BLaER1 (cell line): ENCODE results near the gene CXCR4.

Experiments
- H3K27ac ChIP-seq: shearing (Covaris generic); formaldehyde crosslinking; 2 replicates; pipeline ENCODE4 v1.8.1; 2022
- H3K27me3 ChIP-seq: shearing (Covaris generic); formaldehyde crosslinking; 2 replicates; pipeline ENCODE4 v1.8.1; 2022
- H3K36me3 ChIP-seq: shearing (Covaris generic); formaldehyde crosslinking; 2 replicates; pipeline ENCODE4 v1.8.1; 2022
- H3K4me1 ChIP-seq: shearing (Covaris generic); formaldehyde crosslinking; 2 replicates; pipeline ENCODE4 v1.8.1; 2022
- H3K4me2 ChIP-seq: shearing (Covaris generic); formaldehyde crosslinking; 2 replicates; pipeline ENCODE4 v1.8.1; 2022
- H3K4me3 ChIP-seq: shearing (Covaris generic); formaldehyde crosslinking; 2 replicates; pipeline ENCODE4 v1.8.1; 2022
- H3K9ac ChIP-seq: shearing (Covaris generic); formaldehyde crosslinking; 2 replicates; pipeline ENCODE4 v1.8.1; 2022
- H3K9me3 ChIP-seq: shearing (Covaris generic); formaldehyde crosslinking; 2 replicates; pipeline ENCODE4 v1.8.1; 2022
- H4K20me1 ChIP-seq: shearing (Covaris generic); formaldehyde crosslinking; 2 replicates; pipeline ENCODE4 v1.8.1; 2022
- Cebpa-rat ChIP-seq: shearing (Covaris generic); IDR thresholded peaks from 2 replicates; pipeline ENCODE4 v1.8.1; 2022

CXCR4 gene

DNA sequence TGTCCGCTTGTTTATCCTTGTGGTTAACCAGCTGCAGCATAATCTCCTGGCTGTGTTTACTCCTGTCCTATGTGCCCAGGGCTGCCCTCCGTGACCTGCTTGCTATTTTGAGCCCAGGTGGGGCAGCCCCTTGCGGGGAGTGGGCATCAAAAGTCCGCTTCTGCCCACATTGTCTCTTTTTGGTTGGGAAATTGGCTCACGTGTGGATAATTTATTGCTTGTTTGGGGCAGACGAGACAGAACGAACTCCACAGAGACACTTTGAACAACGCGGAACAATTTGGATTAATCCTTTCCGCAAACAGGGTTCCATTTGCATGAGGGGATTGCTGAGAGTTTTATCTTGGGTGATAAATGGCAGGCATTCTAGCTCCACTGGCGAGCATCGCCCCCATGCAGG is 8.1 kb upstream of the CXCR4 start:
- H3K4me3 ChIP-seq = no peak overlapping the region
- peaks cover 10% of the 10 kb centered on the region; the same call in 1 of the 2 replicates for H3K27me3 ChIP-seq
- no peak for TF ChIP-seq Cebpa-rat
- no peaks in the 10 kb centered on the region for H4K20me1 ChIP-seq
- H3K4me1 ChIP-seq = peaks cover 79% of the 10 kb centered on the region
- no peaks in the 10 kb centered on the region; the same call in 1 of the 2 replicates for H3K9me3 ChIP-seq
- H3K36me3 ChIP-seq = no peaks in the 10 kb centered on the region
- H3K4me2 ChIP-seq = peak overlapping the region; percentile 87
- H3K27ac ChIP-seq = no peak overlapping the region
- H3K9ac ChIP-seq = no peak overlapping the region; the same call in 1 of the 2 replicates

DNA sequence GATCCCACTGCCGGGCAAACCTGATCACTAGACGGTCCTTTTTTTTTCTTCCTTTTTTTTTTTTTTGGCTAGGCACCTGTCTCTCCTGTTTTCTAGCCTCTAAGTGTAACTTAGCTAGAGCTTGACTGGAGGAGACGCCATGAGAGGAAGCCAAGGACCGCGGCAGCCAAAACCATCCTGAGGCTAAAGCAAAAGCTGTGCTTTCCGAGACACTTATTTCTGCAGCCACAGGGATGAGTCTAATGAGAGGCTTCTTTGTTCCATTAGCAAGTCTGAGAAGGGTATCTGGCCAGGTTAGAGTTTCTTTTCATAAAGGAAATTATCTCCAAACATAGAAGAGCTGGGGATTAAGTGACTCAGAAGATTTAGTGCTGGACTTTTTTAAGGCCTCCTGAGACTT is 7.3 kb upstream of the CXCR4 start:
- no peaks in the 10 kb centered on the region; the same call in 1 of the 2 replicates for H3K9me3 ChIP-seq
- H3K36me3 ChIP-seq = no peaks in the 10 kb centered on the region
- H4K20me1 ChIP-seq = no peaks in the 10 kb centered on the region
- peak overlapping the region; percentile 87 for H3K4me2 ChIP-seq
- H3K4me3 ChIP-seq = no peak overlapping the region
- no peak overlapping the region for H3K9ac ChIP-seq
- TF ChIP-seq Cebpa-rat = no peak
- peaks cover 75% of the 10 kb centered on the region for H3K4me1 ChIP-seq
- H3K27ac ChIP-seq = no peak overlapping the region
- peaks cover 10% of the 10 kb centered on the region; the same call in 1 of the 2 replicates for H3K27me3 ChIP-seq

DNA sequence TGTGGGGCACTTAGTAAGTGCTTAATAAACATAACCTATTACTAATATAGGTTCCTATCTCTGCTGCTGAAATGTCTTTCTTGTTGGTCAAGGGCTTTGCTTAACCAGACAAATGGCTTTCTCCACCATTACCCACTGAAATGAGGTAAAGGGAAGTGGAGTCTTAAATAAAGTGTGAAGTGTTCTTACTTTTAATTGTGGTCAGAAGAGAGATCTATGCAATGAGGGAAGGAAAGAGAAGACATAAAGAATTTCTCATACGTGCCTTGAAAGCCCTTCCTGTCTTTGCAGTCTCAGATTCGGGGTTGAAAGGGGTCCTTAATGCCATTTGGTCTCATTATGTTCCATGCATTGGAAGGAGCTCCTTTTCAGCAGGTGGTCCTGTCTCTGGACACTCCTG is 6.9 kb upstream of the CXCR4 start:
- no peak overlapping the region for H3K27ac ChIP-seq
- no peaks in the 10 kb centered on the region for H3K36me3 ChIP-seq
- H3K9me3 ChIP-seq = no peaks in the 10 kb centered on the region; the same call in 1 of the 2 replicates
- peaks cover 10% of the 10 kb centered on the region; the same call in 1 of the 2 replicates for H3K27me3 ChIP-seq
- H3K4me2 ChIP-seq = peak overlapping the region; percentile 87
- TF ChIP-seq Cebpa-rat = no peak
- H3K4me1 ChIP-seq = peaks cover 75% of the 10 kb centered on the region
- H3K4me3 ChIP-seq = no peak overlapping the region
- no peaks in the 10 kb centered on the region for H4K20me1 ChIP-seq
- no peak overlapping the region for H3K9ac ChIP-seq

DNA sequence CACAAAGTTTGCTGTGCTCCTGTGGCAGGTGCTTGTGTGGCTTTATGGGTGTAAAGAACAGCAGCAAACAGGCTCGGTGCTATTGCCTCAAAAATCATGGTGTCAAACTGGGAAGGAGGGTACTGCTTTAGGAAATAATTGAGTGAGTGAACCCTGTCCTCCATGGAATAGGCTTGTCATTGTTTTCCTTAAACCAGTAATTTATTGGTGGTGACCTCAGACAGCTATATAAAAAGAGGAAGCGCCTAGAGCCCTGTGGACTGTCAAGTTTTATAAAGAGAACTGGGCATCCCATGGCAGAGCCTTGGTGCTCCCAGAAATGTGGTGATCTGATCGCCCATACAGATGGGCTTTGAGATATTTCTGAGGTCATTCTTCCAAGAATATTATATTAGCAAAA is 4.7 kb upstream of the CXCR4 start:
- no peak overlapping the region for H3K4me2 ChIP-seq
- H3K4me1 ChIP-seq = peaks cover 64% of the 10 kb centered on the region
- no peaks in the 10 kb centered on the region for H4K20me1 ChIP-seq
- H3K9ac ChIP-seq = no peak overlapping the region
- H3K4me3 ChIP-seq = no peak overlapping the region
- TF ChIP-seq Cebpa-rat = no peak
- H3K27ac ChIP-seq = no peak overlapping the region
- no peaks in the 10 kb centered on the region for H3K36me3 ChIP-seq
- 0 out of 2 replicates have a peak, but pooled peaks cover 4% of the 10 kb centered on the region for H3K27me3 ChIP-seq
- no peaks in the 10 kb centered on the region for H3K9me3 ChIP-seq

DNA sequence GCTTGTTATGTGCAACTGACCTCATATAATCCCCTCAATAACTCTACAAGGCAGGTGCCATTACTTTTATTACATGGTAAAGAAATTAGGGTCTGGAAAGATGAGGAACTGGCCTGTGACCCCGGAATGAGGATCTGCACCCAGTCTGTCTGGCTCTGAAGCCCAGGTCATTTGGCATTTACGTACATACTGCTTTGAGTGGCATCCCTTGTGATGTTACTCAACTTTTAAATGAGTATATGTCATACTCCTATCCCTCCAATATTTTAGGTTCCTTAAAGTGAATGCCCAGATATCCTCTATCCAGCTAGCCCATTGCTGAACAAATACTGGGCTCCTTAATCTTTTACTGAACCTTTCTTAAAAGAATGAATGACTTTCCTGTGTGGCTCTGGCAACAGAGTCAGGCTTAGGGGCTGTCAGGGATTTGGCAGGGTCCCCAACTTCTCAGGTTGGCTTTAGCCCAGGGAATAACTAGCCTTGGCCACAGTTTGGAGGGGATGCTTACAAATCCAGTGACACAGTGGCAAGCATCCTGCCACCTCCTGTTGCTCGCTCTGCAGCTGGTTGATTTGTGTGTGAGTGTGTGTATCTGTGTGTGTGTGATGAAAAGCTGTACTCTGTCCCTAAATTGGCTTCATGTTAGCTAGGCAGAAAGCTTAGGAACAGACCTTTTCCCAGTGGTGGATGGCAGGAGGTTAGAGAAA is 3.4 kb upstream of the CXCR4 start:
- 0 out of 2 replicates have a peak, but pooled peaks cover 4% of the 10 kb centered on the region for H3K27me3 ChIP-seq
- no peak overlapping the region for H3K9ac ChIP-seq
- H3K4me3 ChIP-seq = no peak overlapping the region
- no peak for TF ChIP-seq Cebpa-rat
- H3K4me2 ChIP-seq = no peak overlapping the region
- peaks cover 51% of the 10 kb centered on the region for H3K4me1 ChIP-seq
- H3K27ac ChIP-seq = no peak overlapping the region
- H3K36me3 ChIP-seq = no peaks in the 10 kb centered on the region
- H3K9me3 ChIP-seq = no peaks in the 10 kb centered on the region
- peaks cover 12% of the 10 kb centered on the region for H4K20me1 ChIP-seq

DNA sequence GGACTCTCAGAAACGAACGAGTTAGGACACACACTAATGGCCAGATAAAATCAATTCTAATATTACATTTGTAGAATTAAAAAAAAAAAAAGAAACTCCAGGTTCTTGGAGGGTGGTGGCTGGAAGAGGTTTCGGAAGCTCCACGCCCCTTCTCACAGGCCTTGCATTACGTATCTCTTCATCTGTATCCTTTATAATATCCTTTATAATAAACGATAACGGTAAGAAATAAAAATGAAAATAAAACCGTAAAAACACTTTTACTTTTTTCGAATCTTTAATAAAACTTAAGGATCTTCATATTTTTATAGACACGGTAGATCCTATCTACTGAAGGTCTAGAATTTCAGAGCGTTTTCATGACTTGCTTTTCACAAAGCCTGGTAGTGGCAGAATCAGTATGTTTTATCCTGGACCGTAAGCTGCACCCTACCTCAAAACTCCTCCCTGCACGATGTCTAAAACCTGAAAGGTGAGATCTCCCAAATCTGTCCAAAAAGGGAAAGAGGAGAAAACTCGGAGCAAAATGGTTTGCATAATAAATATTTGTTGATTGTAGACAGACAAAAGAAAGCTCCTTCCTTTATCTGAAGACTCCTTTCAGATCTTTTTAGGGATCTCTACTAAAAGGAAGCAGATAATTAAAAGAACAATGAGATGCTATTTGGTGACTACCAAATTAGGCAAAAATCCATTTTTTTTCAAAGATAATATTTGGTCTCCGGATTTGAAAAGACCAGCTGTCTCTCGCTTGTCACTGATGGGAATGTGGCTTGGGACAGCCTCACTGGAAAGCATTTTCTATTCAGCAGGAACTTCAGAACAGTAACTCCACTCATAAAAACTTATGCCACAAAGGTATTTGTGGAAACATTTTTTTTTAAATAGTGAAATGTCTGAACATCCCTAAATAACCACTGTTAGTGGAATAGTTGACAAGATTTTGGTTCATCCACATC is 2.0 kb upstream of the CXCR4 start:
- H3K27me3 ChIP-seq = 0 out of 2 replicates have a peak, but pooled peaks cover 4% of the 10 kb centered on the region
- no peak for TF ChIP-seq Cebpa-rat
- H3K9ac ChIP-seq = peak overlapping the region; percentile 88

DNA sequence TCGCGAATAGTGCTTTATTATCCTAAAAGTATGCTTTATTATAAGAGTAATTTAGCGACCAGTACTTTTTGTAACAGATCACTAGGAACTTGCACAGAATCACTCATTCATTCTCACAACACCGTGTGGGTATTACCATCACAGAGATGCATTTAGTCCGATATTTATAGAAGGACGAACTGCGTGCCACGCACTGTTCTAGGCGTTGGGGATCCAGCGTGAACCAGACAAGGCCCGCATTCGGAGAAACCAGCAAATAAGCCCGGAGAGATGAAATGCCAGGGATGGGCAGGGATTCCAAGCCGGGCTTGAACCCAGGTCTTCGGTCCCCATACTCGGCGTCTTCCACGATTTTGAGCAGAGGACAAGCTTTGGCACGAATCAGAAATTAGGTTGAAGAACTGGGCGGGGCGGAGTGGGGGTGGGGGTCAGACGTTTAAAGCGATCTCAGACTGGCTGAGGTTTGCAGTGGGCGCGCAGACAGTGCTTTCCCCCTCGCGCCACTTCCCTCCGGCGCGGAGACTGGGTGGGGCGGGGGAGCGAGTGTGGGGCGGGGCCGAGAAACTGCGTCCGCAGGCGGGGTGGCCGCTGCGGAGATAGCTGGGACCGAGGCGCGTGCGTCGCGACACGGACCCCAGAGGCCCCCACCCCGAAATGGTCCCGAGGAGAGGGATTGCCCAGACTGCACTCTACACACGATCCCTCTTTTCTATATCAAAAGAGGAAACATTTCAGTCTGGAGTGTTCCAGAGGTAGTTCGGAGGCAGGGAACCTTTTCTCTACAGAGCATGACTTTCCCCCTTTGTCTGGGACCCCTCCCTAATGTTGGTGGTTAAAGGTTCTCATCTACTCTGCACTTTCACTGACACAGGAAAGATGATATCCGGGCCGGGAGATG is 1.1 kb upstream of the CXCR4 start:
- H3K9me3 ChIP-seq = no peaks in the 10 kb centered on the region
- H3K27ac ChIP-seq = peak overlapping the region; percentile 56; the same call in 1 of the 2 replicates
- H3K4me3 ChIP-seq = peak overlapping the region; percentile 96
- peaks cover 18% of the 10 kb centered on the region for H3K36me3 ChIP-seq
- peak overlapping the region; percentile 92 for H3K4me2 ChIP-seq
- peaks cover 47% of the 10 kb centered on the region for H3K4me1 ChIP-seq
- no peak for TF ChIP-seq Cebpa-rat
- peaks cover 35% of the 10 kb centered on the region for H4K20me1 ChIP-seq
- H3K27me3 ChIP-seq = no peaks in the 10 kb centered on the region
- peak overlapping the region; percentile 88 for H3K9ac ChIP-seq

More for the DNA sequence above, 2.0 kb upstream of the CXCR4 start:
- H3K9me3 ChIP-seq = no peaks in the 10 kb centered on the region
- peaks cover 47% of the 10 kb centered on the region for H3K4me1 ChIP-seq
- H3K27ac ChIP-seq = peak overlapping the region; percentile 37; the same call in 1 of the 2 replicates
- peak overlapping the region; percentile 92 for H3K4me2 ChIP-seq
- H3K4me3 ChIP-seq = peak overlapping the region; percentile 96
- peaks cover 8% of the 10 kb centered on the region for H3K36me3 ChIP-seq
- H4K20me1 ChIP-seq = peaks cover 26% of the 10 kb centered on the region

DNA sequence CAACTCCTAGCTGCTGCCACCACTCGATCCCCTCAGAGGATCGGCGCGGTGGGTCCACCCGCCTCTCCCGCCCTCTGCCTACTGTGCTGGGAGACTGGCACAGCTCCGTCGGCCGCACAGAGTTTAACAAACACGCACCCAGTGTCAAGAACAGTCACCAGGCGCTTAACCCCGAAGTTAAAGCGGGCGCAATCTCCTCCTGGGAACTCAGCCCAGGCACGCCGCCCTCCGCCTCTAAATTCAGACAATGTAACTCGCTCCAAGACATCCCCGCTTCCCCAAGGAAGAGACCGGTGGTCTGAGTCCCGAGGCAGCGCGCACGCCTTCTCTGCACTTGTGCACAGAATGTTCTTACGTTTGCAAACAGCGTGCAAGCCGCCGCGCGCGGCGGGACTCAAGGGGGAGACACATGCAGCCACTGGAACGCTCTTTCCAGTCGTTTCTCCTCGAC is 533 bp downstream of the CXCR4 start:
- Histone ChIP-seq H3K27ac (peak overlapping the region; percentile 89), H3K36me3 (peaks cover 34% of the 10 kb centered on the region), H3K27me3 (no peaks in the 10 kb centered on the region), H4K20me1 (peaks cover 51% of the 10 kb centered on the region), H3K9me3 (no peaks in the 10 kb centered on the region), H3K4me3 (peak overlapping the region; percentile 96), H3K4me1 (peaks cover 54% of the 10 kb centered on the region), H3K4me2 (peak overlapping the region; percentile 99), H3K9ac (peak overlapping the region; percentile 88)
- no peak for TF ChIP-seq Cebpa-rat

DNA sequence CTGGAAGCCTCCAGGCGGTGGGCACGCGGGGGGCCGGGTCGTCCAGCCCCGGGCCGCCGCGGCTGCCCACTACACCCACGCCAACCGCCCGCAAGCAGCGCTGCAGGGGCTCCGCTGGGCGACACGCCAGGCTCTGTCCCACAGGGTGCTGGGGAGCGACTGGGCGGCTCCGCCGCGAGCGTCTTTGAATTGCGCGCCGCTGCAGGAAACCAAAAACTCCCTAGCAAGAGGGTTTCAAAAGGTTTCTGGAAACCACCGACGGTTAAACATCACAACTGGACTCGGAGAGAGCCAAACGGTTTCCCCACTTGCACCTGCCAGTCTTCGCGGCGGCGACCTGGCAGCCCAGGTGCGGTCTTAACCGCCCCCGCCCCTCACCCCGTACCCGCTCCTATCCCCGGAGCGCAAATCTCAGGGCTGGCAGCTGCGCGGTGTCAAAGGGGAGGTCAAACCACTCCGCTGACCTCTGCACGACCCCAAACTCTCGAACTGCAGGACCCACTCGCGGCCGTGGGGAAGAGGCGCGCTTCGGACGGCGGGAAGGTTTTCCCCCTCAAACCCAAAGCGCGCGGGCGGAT is 1.0 kb downstream of the CXCR4 start:
- Histone ChIP-seq H3K27me3 (no peaks in the 10 kb centered on the region), H3K27ac (peak overlapping the region; percentile 89)

More for the DNA sequence above, 1.0 kb downstream of the CXCR4 start:
- H3K36me3 ChIP-seq = peaks cover 34% of the 10 kb centered on the region
- peaks cover 57% of the 10 kb centered on the region for H3K4me1 ChIP-seq
- H3K9me3 ChIP-seq = no peaks in the 10 kb centered on the region
- no peak for TF ChIP-seq Cebpa-rat
- H3K4me3 ChIP-seq = peak overlapping the region; percentile 96
- H3K9ac ChIP-seq = peak overlapping the region; percentile 88
- H3K4me2 ChIP-seq = peak overlapping the region; percentile 99
- peaks cover 56% of the 10 kb centered on the region for H4K20me1 ChIP-seq
